GM19035 (cell line): ENCODE data around the gene OGFOD2.
"Not testable (repeated sequence)": the region's sequence is repeated elsewhere in the genome, so short reads cannot be mapped to it uniquely, and the experiment has no call there.

ENCODE experiments used
- ATAC-seq: cut with Tn5 transposase; IDR thresholded peaks from one replicate; pipeline ENCODE4 v1.9.1; 2021; ENCODE audit not compliant: unreplicated experiment

The OGFOD2 gene

GRCh38 chr12:122974892-122975789 lies at the start of gene OGFOD2:
Gene OGFOD2 (plus strand): TSS chr12:122975244. CDS start chr12:122975252, 8 bp downstream.
- ATAC-seq: peak; percentile 77

GRCh38 chr12:122927756-122928403 lies 47.2 kb upstream of the OGFOD2 start:
- no peak for ATAC-seq

- no peak for ATAC-seq
Measured at GRCh38 chr12:122928404-122929147, 46.5 kb upstream of the OGFOD2 start.

GRCh38 chr12:122929148-122929538 lies 45.9 kb upstream of the OGFOD2 start:
- ATAC-seq: no peak

- no peak for ATAC-seq
Measured at GRCh38 chr12:122929812-122930211, 45.2 kb upstream of the OGFOD2 start.

GRCh38 chr12:122932207-122932606 lies 42.8 kb upstream of the OGFOD2 start:
- no peak for ATAC-seq

GRCh38 chr12:122934722-122935121 lies 40.3 kb upstream of the OGFOD2 start:
- no peak for ATAC-seq

- no peak for ATAC-seq
Measured at GRCh38 chr12:122935318-122935717, 39.7 kb upstream of the OGFOD2 start.

- no peak for ATAC-seq
Measured at GRCh38 chr12:122937622-122938091, 37.4 kb upstream of the OGFOD2 start.

- no peak for ATAC-seq
Measured at GRCh38 chr12:122939125-122939524, 35.9 kb upstream of the OGFOD2 start.

GRCh38 chr12:122941351-122941750 lies 33.7 kb upstream of the OGFOD2 start:
- ATAC-seq: not testable (repeated sequence)

GRCh38 chr12:122942637-122943036 lies 32.4 kb upstream of the OGFOD2 start:
- no peak for ATAC-seq

- ATAC-seq: no peak
Measured at GRCh38 chr12:122943196-122943595, 31.8 kb upstream of the OGFOD2 start.

- ATAC-seq: no peak
Measured at GRCh38 chr12:122944605-122945592, 30.1 kb upstream of the OGFOD2 start.

GRCh38 chr12:122946690-122947341 lies 28.2 kb upstream of the OGFOD2 start:
- no peak for ATAC-seq

- no peak for ATAC-seq
Measured at GRCh38 chr12:122947352-122947792, 27.7 kb upstream of the OGFOD2 start.

GRCh38 chr12:122948605-122949004 lies 26.4 kb upstream of the OGFOD2 start:
- no peak for ATAC-seq

GRCh38 chr12:122949405-122949804 lies 25.6 kb upstream of the OGFOD2 start:
- no peak for ATAC-seq

GRCh38 chr12:122949816-122950675 lies 25.0 kb upstream of the OGFOD2 start:
- no peak for ATAC-seq
